ENCODE data around the gene NDUFB7. TPM values are rescaled to one million over a fixed set of nuclear protein-coding genes. Genes with fewer than 3 reads are reported as not detected.
"Not testable (repeated sequence)": the region's sequence is repeated elsewhere in the genome, so short reads cannot be mapped to it uniquely, and the experiment has no call there.

NDUFB7 gene
- total and polyA plus RNA-seq, 3 donors from 2014 or later: 259 to 493 (median 389) TPM

DNA sequence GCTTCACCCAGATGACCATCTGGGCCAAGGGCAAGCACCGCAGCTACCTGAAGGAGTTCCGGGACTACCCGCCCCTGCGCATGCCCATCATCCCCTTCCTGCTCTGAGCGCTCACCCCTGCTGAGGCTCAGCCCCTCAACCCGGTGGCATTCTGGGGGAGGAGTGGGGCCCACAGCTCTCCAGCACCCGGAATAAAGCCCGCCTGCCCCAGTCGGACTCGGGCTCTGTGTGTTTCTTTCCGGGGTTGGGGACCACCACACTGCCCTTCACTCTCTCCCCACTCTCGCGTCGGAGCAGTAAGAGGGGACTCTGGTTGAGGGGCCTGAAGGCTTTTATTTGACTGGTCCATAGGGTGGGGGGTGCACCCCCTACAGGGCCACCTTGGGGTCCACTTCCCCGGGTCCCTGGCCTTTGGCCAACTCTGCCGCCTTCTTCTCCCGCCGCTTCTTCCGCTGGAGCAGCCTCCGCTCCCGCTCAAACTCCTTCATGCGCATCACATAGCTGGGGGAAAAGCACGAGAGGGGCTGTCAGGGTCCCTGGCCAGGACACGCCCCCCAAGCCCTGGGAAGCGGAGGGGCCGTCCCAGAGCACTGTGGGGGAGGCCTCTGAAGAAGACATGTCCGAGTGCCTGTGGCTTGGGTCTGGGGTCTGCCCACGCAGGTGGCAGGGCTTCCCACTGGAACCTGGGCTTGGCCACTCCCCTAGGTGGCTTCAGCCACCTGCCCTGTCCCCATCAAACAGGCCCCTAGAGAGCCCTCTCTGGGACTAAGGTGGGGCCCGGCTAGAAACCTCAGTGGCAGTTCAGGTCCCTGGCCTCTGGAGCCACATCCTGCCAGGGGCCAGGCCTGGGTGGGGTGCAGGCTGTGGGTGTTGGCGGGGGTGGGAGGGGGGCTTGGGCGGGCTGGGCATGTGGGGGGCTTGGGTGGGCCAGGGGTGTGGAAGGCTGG lies 5.8 kb downstream of the NDUFB7 start:
- TF ChIP-seq, protein P1, sequence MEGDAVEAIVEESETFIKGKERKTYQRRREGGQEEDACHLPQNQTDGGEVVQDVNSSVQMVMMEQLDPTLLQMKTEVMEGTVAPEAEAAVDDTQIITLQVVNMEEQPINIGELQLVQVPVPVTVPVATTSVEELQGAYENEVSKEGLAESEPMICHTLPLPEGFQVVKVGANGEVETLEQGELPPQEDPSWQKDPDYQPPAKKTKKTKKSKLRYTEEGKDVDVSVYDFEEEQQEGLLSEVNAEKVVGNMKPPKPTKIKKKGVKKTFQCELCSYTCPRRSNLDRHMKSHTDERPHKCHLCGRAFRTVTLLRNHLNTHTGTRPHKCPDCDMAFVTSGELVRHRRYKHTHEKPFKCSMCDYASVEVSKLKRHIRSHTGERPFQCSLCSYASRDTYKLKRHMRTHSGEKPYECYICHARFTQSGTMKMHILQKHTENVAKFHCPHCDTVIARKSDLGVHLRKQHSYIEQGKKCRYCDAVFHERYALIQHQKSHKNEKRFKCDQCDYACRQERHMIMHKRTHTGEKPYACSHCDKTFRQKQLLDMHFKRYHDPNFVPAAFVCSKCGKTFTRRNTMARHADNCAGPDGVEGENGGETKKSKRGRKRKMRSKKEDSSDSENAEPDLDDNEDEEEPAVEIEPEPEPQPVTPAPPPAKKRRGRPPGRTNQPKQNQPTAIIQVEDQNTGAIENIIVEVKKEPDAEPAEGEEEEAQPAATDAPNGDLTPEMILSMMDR (IDR thresholded peaks at IDR 0.05): no peak
- TF ChIP-seq POLR2A (IDR thresholded peaks at IDR 0.05): no peak
- DNase-seq: no peak
- H3K4me1 ChIP-seq: peaks cover 36% of the 10 kb centered on the region
- intact Hi-C loops (cut with DNase I; ENCODE audit: low total_unique reads): no loop called here
- no peaks in the 10 kb centered on the region for H3K36me3 ChIP-seq (ENCODE audit: low read depth, missing control alignments)
- no peak overlapping the region for H3K4me3 ChIP-seq
- 62 to 65% methylated on average over 13 to 30 of the region's 31 CpGs for WGBS, 2 donors
- H3K27ac ChIP-seq: no peak overlapping the region
- no peaks in the 10 kb centered on the region for H3K9me3 ChIP-seq
- H3K27me3 ChIP-seq: no peaks in the 10 kb centered on the region

DNA sequence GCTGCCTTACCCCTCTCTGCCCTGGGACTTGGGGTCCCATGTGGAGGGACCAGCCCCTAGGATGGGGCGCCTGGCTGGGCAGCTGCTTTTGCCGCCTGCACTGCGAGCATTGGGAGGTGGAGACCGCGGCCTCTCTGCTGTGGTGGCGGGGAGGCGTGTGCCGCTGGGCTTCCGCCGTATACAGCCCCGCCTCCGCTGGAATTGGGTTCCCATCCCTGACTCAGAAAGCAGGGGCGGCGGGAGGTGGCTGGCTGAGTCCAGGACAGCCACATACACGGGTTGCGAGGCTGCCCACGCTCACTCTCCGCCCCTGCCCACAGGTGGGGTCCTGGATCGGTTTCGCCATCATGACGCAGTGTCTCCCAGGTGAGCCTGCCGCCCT lies 6.6 kb downstream of the NDUFB7 start:
- no peak for DNase-seq
- no peak overlapping the region for H3K27ac ChIP-seq
- peak overlapping the region in 1 of 2 donors; percentile 29 for H3K4me3 ChIP-seq
- whole genome bisulfite sequencing, 2 donors: 59 to 67% methylated on average over 9 to 21 of the region's 22 CpGs
- H3K36me3 ChIP-seq (ENCODE audit: low read depth, missing control alignments): no peaks in the 10 kb centered on the region
- no peaks in the 10 kb centered on the region for H3K9me3 ChIP-seq
- H3K27me3 ChIP-seq: no peaks in the 10 kb centered on the region
- peaks cover 35% of the 10 kb centered on the region for H3K4me1 ChIP-seq
- TF ChIP-seq, protein P1 (IDR thresholded peaks at IDR 0.05): no peak
- no peak for TF ChIP-seq POLR2A (IDR thresholded peaks at IDR 0.05)
- intact Hi-C loops (cut with DNase I; ENCODE audit: low total_unique reads): no loop called here

DNA sequence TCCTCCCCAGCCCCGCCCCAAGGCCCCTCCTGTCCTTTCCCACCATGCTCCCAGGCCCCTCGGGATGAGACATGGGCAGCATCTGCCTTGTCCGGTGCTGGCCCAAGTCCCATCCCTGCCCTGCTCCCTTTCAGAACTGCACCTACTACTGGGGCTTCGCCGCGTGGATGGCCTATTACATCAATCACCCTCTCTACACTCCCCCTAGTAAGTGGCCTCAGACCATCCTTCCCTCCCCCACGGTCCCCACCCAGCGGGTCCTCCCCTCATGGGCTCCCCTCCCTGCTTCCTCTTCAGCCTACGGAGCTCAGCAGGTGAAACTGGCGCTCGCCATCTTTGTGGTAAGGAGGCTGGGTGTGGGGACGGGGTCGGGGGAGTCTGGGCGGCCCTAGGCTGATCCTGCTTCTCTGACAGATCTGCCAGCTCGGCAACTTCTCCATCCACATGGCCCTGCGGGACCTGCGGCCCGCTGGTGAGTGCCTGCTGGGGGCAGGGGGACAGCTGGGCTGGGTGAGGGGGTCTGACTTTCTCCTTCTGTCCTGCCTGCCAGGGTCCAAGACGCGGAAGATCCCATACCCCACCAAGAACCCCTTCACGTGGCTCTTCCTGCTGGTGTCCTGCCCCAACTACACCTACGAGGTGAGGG lies 7.1 kb downstream of the NDUFB7 start:
- 49 to 69% methylated on average over 11 to 22 of the region's 22 CpGs for WGBS, 2 donors
- H3K36me3 ChIP-seq (ENCODE audit: low read depth, missing control alignments); H3K27ac ChIP-seq; H3K27me3 ChIP-seq; DNase-seq; H3K9me3 ChIP-seq; intact Hi-C loops (cut with DNase I; ENCODE audit: low total_unique reads): not testable (repeated sequence)
- peak overlapping the region in 1 of 2 donors; percentile 29 for H3K4me3 ChIP-seq
- H3K4me1 ChIP-seq: peaks cover 34% of the 10 kb centered on the region

DNA sequence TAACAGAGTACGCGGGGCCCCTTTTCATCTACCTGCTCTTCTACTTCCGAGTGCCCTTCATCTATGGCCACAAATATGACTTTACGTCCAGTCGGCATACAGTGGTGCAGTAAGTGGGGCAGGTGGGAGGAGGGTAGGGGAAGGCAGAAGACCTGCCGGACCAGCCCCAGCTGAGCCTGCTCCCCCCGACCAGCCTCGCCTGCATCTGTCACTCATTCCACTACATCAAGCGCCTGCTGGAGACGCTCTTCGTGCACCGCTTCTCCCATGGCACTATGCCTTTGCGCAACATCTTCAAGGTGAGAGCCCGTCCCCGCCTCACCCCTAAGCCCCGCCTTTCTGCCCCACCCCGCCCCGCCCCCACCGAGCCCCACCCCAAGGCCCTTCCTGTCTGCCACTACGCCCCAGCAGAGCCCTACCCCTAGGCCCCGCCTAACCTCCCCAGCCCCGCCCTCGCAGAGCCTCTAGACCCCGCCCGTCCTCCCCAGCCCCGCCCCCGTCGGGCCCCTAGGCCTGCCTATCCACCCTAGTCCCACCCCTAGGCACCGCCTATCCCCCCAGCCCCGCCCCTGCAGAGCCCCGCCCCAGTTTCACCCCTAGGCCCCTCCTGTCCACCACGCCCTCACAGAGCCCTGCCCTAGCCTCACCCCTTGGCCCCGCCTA lies 7.7 kb downstream of the NDUFB7 start:
- peak overlapping the region in 1 of 2 donors; percentile 7 for H3K4me3 ChIP-seq
- H3K4me1 ChIP-seq: peaks cover 28% of the 10 kb centered on the region
- intact Hi-C loops (cut with DNase I; ENCODE audit: low total_unique reads): no loop called here
- TF ChIP-seq POLR2A (IDR thresholded peaks at IDR 0.05): no peak
- TF ChIP-seq, protein P1 (IDR thresholded peaks at IDR 0.05): no peak
- H3K9me3 ChIP-seq: no peaks in the 10 kb centered on the region
- peak; percentile 71 for DNase-seq
- no peaks in the 10 kb centered on the region for H3K36me3 ChIP-seq (ENCODE audit: low read depth, missing control alignments)
- no peaks in the 10 kb centered on the region for H3K27me3 ChIP-seq
- H3K27ac ChIP-seq: no peak overlapping the region
- 66 to 67% methylated on average over 28 to 32 of the region's 33 CpGs for WGBS, 2 donors

DNA sequence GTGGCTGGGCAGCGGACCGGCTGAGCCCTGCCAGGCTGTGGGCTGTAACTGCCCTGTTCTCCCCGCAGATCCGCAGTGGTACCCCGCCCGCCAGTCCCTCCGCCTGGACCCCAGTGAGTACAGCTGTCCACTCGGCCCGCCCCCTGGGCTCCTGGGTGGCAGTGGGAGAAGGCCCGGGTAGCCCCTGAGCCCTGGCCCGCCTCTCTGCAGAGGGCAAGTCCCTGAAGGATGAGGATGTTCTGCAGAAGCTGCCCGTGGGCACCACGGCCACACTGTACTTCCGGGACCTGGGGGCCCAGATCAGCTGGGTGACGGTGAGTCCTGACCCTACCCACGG lies 8.3 kb downstream of the NDUFB7 start:
- Histone ChIP-seq H3K9me3 (no peaks in the 10 kb centered on the region), H3K27ac (no peak overlapping the region), H3K36me3 (ENCODE audit: low read depth, missing control alignments) (no peaks in the 10 kb centered on the region), H3K4me1 (peaks cover 23% of the 10 kb centered on the region), H3K4me3 (peak overlapping the region in 1 of 2 donors; percentile 7), H3K27me3 (no peaks in the 10 kb centered on the region)
- WGBS, 2 donors: 76 to 87% methylated on average over 8 to 16 of the region's 16 CpGs
- TF ChIP-seq POLR2A (IDR thresholded peaks at IDR 0.05): no peak
- TF ChIP-seq, protein P1 (IDR thresholded peaks at IDR 0.05): no peak
- intact Hi-C loops (cut with DNase I; ENCODE audit: low total_unique reads): no loop called here
- DNase-seq: no peak

Data from testis (tissue), 3 donors.